HG03460 (cell line): ENCODE measurements around the gene LTB.

ENCODE experiments used
- ATAC-seq: cut with Tn5 transposase; IDR thresholded peaks from one replicate; pipeline ENCODE4 v1.9.1; 2021; ENCODE audit not compliant: unreplicated experiment

The LTB gene

GRCh38 chr6:31582230-31582643 is at the start of gene LTB:
Gene LTB (minus strand): TSS chr6:31582424. CDS start chr6:31582417, 7 bp downstream.
- no peak for ATAC-seq

- no peak for ATAC-seq
Observed at GRCh38 chr6:31631681-31632278, 49.6 kb upstream of the LTB start.

- no peak for ATAC-seq
Observed at GRCh38 chr6:31631209-31631608, 49.0 kb upstream of the LTB start.

- ATAC-seq: no peak
Observed at GRCh38 chr6:31630177-31630934, 48.1 kb upstream of the LTB start.

GRCh38 chr6:31629014-31629413 is 46.8 kb upstream of the LTB start:
- no peak for ATAC-seq

GRCh38 chr6:31627690-31628287 is 45.6 kb upstream of the LTB start:
- no peak for ATAC-seq

GRCh38 chr6:31626952-31627351 is 44.7 kb upstream of the LTB start:
- no peak for ATAC-seq

GRCh38 chr6:31624070-31624469 is 41.8 kb upstream of the LTB start:
- ATAC-seq: no peak

GRCh38 chr6:31622684-31623091 is 40.5 kb upstream of the LTB start:
- no peak for ATAC-seq

- ATAC-seq: no peak
Observed at GRCh38 chr6:31621991-31622390, 39.8 kb upstream of the LTB start.

- ATAC-seq: no peak
Observed at GRCh38 chr6:31621320-31621939, 39.2 kb upstream of the LTB start.

GRCh38 chr6:31620586-31621319 is 38.5 kb upstream of the LTB start, which contains the start of gene PRRC2A:
Gene PRRC2A (plus strand): TSS chr6:31620715. CDS start chr6:31622790, 2,075 bp downstream.
- ATAC-seq: peak; percentile 42

GRCh38 chr6:31619805-31620585 is 37.8 kb upstream of the LTB start:
- ATAC-seq: peak; percentile 73

GRCh38 chr6:31617010-31617409 is 34.8 kb upstream of the LTB start:
- ATAC-seq: no peak

- no peak for ATAC-seq
Observed at GRCh38 chr6:31615748-31616147, 33.5 kb upstream of the LTB start.

- ATAC-seq: no peak
Observed at GRCh38 chr6:31614684-31615578, 32.7 kb upstream of the LTB start, which contains the start of gene AIF1. Gene AIF1 (plus strand): TSS chr6:31615234. CDS start chr6:31615330, 96 bp downstream.

GRCh38 chr6:31614075-31614619 is 31.9 kb upstream of the LTB start:
- no peak for ATAC-seq

GRCh38 chr6:31610968-31611367 is 28.7 kb upstream of the LTB start:
- no peak for ATAC-seq
